ENCODE measurements around the gene LSG1.
"Not testable (repeated sequence)": the region's sequence is repeated elsewhere in the genome, so short reads cannot be mapped to it uniquely, and the experiment has no call there.

The LSG1 gene

DNA sequence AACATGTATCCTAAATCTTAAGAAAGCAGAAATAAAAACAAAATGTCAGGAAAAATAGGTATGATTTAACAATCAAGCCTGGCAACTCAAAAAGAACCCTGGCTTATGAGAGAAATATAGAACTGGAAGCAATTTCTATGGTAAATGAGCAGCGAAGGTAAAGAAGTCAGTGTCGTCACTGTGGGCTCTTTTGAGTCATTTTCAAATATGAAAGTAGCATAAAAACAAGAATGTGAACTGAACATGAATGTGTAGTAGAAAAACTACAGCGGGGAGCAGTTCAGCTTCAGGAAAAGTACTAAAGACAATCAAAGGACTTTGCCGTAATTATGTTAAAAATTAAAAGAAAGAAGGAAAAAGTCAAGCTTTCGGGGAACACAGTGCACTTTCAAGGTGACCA, 17.5 kb downstream of the LSG1 start:
- DNase-seq, result no peak

DNA sequence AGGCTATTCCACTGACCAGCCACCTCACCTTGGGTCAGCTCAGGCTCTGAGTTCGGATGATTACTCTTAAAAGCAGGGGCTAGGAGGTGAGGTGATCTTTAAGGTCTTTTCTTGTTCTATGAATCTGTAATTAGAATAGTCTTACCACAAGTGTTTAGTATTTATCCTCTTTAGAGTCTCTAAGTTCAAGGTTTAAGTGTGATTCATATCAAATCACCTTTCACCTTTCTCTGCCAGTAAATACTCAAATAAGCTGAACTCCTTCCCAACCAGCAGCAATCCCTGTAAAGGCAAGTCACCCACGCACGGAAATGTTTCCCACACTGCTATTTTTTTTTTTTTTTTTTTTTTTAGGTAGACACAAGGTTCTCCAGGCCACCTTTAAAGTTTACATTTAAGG, 24.2 kb downstream of the LSG1 start:
- DNase-seq, result no peak

DNA sequence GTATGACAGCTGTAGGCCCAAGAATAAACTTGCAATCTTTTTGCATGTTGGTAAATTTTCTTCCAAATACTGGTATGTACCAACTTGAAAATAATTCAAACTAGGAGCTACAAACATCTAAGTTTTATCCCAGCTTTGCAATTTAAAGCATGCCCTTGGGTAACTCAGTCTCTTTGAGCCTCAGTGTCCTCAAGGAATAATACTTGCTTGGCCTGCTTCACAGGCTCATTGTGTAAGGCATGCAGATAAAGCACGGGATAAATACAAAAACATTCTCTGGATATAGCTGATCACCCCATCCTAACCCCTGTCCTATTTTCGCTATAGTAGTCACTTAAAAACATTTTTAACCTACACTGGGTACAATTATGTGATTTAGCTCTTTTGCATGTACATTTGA, 29.2 kb downstream of the LSG1 start:
- no peak for DNase-seq

DNA sequence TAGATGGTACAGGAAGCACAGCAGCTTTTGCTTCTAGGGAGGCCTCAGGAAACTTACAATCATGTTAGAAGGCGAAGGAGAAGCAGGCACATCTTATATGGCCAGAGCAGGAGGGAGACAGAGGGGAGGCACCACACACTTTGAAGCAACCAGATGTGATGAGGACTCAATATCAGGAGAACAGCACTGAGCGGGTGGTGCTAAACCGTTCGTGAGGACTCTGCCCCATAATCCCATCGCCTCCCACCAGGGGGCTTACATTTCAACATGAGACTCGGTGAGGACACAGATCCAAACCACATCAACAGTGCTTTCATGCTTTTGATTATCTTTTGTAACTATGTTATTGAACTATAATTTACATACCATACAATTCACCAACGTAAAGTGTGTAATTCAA, 31.2 kb downstream of the LSG1 start:
- DNase-seq, result no peak

DNA sequence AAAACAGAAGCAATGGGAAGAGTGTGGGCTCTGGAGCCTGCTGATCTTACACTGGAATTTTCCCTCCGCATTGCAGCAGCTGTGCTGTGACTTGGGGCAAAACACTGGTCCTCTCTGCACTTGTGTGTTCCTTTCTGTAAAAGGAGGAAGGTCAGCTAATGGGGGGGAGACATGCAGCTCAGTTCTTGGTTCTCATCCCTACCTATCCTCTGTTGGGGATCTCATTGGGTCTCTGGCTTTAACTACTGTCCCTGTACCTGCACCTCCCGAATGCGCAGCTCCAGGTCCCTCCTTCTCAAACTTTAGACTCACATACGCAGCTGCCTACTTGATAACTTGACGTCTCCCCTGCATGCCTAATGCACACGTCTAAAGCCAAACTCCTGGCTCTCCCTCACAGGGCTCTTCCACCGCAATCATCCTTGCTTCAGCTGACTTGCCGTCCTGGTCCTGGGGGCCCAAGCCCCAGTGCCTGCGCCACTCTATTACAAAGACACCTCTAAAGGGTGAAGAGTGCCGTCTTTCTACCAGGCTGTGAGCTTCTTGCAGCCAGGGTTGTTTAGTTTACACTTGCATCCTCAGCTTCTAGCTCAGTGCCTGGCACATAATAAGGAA, 32.9 kb downstream of the LSG1 start:
- DNase-seq, result no peak

DNA sequence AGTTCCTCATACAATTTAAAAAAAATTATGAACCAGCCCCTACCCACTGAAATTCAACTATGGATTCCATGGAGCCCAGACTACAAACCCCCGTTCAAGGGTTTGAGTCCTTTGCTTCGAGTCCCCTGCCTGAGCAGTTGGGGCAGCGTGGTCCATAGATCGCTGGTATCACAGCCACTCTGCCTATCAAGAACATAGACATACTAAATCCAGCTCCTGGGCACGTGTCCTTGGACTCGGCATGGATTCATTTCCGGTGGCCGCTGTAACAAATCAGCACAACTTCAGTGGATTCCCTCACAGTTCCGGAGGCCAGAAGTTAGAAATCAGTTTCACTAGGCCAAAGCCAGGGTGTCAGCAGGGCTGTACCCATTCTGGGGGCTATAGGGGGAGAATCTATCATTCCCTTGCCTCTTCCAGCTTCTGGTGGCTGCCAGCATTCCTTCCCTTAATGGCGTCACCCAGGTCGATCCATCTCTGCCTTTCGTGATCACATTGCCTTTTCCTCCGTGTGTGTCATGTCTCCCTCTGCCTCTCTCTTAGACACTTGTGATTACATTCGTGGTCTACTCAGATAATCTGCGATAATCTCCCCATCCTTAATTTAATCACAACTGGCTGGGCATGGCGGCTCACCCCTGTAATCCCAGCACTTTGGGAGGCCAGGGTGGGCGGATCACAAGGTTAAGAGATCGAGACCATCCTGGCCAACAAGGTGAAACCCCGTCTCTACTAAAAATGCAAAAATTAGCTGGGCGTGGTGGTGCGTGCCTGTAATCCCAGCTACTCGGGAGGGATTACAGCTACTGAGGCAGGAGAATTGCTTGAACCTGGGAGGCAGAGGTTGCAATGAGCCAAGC, 34.2 kb downstream of the LSG1 start:
- DNase-seq, result no peak

DNA sequence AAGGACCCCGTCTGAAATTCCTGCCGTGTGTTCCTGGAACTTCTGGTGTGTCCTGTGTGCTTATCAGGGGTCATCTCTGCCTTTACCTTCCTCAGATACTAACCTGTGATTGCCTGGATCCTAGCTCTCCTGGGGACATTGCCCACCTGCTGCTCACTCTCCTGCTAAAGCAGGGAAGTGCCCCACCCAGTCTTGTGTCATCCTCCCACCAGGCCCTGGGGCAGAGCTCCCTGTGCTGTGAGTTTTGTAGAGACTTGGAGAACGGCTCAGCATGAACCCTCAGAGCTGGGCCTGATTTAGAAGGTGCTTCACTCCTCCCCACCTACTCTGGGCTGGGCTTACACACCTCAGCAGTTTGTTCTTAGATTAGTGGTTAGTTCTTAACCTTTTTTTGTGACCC, 34.9 kb downstream of the LSG1 start:
- DNase-seq, result no peak

DNA sequence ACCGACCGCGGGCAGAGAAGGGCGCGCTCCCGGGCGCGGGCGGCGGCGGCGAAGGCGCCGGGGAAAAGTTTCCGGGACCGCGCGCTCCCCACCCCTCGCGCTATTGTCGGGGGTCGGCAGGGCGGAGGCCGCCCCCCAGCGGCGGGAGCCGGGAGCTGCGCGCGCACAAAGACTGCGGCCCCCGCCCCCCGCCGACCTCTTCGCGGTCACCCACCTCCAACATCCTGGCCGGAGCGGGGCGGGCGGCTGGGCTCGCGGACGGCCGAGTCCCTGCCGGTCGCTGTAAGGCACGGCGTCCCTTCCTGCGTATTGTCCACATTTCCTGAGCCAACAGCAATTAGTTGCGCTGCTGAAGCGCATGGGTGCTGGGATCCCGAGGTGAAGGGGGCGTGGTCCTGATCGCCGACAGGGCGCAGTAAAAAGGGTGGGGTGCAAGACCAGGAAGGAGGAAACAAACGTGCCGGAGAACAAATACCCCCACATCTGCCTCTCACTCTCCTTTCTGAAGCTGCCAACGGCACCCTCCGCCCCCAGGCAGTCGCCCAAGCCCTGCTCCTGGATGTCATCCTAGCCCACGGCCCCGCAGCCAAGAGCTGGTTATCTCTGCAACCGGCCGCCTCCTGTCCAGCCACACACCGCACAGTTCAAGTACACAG, 38.5 kb downstream of the LSG1 start, which contains the start of gene TMEM44:
TMEM44 (minus strand) TSS at position 71 of the 656 bp plus-strand sequence. CDS start 204 bp downstream, outside the sequence.
- DNase-seq, result peak; percentile 84

DNA sequence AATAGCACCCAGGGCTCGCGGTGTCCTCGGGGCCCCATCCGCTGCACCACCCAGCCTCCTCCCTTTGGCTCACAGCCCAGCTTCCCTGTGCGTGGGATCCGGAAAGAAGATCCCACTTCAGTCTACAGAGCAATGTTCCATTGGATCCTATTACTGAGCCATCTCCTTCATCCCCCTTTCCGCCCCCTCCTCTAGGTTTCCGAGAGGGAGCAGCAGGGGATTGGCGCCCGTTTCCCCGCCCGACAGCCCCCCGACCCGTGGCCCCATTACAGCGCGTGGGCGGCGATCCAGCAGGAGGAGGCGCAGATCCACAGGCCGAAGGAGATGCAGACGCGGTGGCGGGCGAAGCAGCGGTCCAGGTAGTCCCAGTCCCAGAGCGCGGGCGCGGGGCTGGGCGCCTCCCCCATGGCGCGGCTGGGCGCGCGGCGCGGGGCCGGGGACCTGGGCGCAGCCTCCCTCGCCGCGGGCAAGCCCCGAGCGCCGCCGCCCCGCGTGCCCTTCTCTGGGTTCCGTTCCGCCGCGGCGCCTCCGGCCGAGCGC, 39.1 kb downstream of the LSG1 start:
- peak; percentile 66 for DNase-seq

DNA sequence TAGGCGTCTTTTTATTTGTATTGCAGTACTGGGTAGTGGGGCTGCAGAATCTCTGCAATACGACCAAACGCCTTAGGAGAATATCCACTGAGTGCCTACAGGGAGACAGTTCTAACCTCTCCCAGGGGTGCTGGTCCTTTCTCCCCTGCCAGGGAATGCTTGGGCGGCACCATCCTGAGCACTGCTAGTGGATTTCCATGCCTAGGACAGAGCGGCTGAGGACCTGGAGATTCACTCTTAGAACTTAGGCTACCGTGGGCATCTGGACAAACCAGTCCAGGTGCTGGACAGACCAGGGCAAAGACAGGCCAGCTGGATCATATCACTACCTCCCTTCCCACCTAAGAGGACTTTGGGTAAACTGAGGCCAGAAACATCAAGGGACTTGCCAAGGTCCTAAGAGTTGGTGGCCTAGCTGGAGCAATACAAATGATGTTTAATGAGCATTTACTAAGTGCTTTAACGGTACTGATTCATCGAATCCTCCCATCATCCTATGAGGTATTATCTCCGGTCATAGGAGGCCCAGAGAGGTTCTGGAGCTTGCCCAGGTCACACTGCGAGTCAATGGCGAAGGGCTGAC, 39.7 kb downstream of the LSG1 start:
- DNase-seq, result no peak

DNA sequence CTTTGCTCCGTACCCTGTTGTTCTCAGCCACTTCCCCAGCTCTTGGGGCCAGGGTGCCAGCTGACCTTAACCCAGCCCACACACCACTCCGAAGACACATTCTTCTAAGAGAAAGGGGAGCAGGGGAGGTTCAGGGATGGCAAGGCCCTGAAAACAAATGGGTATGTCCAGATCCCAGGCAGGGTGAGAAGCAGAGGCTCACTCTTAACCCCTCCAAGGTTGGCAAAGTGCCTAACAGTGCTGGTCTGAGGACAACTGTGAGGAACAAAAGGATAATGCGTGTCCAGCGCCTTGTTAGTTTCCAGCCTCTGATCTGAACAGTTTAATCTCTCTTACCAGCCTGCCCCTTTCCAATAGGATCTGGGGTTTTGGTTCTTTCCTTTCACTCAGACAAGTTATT, 40.3 kb downstream of the LSG1 start:
- DNase-seq, result no peak

DNA sequence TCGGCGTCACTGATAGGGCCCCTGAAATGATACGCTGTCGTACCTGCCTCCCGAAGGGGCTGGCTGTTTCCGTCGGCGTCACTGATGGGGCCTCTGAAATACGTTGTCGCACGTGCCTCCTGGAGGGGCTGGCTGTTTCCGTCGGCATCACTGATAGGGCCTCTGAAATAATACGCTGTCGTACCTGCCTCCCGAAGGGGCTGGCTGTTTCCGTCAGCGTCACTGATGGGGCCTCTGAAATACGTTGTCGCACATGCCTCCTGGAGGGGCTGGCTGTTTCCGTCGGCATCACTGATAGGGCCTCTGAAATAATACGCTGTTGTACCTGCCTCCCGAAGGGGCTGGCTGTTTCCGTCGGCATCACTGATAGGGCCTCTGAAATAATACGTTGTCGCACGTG, 41.3 kb downstream of the LSG1 start:
- DNase-seq, result not testable (repeated sequence)

DNA sequence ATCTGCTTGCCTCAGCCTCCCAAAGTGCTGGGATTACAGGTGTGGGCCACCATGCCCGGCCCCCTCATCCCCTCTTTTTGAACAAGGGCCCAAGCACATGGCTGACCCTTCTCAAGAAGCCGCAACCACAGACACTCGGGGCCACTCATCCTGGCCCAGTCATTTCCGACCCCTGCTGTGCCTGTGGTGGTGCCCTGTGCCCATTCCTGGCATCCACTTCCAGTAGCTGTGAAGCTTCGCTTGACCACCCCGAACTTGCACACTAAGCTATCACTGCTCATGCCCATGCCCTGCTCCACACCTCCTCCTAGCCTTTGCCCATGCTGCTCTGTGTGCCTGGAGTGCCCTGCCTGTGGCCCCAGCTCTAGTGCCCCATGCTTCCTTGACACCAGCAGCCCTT, 47.0 kb downstream of the LSG1 start:
- no peak for DNase-seq

DNA sequence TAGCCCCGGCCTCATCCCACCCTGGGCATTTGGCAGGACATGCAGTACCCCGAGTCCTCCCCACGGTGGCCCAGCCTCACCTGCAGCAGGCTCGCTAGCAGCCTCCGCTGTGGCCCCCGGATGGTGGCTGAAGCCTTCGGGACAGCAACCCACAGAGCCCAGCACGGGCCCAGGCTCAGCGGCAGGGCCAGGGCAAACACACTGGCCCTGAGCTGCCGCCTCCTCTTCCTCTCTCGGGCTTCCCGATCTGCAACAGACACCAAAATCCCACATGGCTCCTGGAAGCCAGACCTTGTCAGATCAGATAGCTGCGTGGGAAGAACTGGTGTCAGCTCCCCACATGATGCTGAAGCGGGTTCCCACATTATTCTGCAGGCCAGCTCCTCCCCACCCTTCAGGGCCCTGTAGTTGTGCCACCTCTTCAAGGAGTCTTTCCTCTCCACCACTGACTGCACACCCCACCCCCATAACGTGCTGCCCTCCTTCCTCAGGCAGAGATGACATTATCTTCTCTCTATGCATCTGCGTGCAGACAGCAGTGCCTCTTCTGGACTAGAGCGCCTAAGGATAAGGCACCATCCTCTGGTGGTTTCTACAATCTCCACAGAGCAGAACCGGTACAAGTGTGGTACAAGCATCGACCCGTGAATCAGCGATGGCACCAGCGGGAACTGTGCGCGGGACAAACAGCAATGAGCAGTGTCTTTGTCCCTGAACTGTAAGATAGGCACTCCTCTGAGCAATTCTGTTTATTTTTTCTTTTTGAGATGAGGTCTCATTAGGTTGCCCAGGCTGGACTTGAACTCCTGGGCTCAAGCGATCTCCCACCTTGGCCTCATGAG, 48.3 kb downstream of the LSG1 start:
- no peak for DNase-seq

DNA sequence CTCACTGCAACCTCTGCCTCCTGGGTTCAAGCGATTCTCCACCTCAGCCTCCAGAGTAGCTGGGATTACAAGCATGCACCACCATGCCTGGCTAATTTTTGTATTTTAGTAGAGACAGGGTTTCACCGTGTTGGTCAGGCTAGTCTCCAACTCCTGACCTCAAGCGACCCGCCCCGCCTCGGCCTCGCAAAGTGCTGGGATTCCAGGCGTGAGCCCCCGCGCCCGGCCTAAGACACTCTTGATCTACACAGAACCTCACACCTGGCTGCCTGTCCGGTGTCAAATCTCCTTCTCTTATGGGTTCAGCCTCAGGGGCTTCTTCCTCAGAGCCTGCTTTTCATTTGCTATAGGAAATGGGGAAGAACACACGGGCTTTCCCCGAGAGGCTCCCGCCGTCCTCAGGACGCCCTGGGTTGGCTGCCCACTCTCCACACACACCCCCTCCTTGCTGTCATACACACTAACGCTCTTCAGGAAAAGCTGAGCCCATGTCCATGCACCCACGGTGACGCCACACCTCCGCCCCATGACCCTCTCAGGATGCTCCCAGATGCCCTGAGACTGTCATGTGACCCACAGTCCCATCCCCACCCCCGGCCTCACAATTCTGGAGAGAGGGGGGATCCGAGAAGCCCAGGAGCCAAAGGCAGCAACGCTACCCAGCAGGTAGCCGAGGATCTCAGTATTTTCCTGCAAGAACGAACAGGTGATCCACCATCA, 49.2 kb downstream of the LSG1 start:
- no peak for DNase-seq

DNA sequence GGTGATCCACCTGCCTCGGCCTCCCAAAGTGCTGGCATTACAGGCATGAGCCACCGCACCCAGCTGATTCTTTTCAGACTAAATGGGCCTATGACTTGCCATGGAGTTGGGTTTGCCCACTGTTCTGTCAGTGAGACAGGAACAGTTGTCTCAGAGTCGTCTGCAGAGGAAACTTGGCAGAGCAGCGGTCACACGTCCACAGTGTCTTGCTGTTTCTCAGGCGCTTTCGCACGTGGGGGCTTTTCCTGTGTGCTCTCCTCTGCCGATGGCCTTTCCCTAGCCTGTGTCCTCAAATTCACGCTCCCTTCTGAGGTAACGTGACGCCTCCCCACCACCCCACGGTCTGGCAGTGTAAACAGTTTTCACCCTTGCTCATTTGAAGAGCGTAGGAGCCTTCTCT, 50.0 kb downstream of the LSG1 start:
- no peak for DNase-seq

DNA sequence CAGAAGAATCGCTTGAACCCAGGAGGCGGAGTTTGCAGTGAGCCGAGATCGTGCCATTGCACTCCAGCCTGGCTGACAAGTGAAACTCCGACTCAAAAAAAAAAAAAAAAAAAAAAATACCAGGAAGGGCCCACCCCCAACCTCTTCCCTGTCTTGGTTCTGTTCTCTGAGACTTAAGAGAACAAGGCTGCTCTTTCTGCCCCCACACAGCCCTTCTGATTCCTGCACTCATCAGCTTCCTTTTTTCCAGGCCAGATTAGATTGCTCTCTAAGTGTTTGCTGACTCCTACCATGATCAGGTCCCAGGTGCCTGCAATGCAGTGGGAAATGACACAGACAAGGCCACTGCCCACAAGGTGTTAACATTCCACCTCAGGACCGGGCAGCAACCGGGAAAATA, 51.8 kb downstream of the LSG1 start:
- no peak for DNase-seq

DNA sequence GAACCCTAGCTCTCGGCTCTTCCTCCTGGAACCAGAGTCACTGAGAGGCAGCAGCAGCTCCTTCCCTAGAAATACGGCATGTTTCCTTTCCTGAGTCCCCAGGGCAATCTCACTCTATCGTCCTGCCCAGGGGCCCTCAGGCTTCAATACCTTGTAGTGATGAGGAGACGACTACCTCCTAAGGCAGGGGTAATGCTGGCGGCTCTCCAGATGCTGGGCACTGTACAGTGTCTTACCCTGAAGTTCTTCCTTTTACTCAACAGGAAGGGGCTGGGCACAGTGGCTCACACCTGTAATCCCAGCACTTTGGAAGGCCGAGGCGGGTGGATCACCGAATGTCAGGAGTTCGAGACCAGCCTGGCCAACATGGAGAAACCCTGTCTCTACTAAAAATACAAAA, 52.2 kb downstream of the LSG1 start:
- no peak for DNase-seq

DNA sequence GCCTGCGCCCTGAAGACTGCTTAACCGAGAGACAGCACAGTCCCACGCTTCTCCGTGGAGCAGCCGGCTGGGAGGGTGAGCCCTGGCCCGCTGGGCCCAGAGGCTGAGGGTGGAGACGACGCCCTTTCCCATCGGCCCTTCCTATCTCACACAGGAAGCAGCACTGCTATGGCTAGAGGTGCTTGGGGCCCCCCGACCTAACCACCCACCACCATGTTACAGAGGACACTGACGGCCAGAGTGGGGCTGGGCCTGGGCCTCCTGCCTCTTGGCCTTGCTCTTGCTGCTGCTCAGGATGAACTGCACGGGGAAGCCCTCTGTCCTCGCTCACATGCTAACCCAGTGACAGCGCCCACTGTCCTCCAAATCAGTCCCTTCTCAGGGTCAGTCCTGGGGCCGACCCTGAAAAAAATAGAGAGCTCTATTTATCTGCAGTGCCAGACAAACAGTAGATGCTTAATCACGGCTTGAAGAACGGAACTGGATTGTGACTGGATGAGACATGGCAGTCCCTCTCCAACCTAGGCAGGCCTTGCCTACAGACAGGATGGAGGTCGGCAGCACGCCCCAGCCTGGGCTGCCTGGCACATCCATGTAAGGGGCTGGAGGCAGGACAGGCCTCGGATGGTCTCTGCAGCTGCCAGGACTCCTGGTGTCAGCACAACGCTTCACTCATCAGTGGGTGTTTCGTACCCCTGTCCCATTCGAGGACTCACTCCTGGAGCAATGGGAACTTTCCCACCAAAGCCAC, 53.0 kb downstream of the LSG1 start:
- no peak for DNase-seq

DNA sequence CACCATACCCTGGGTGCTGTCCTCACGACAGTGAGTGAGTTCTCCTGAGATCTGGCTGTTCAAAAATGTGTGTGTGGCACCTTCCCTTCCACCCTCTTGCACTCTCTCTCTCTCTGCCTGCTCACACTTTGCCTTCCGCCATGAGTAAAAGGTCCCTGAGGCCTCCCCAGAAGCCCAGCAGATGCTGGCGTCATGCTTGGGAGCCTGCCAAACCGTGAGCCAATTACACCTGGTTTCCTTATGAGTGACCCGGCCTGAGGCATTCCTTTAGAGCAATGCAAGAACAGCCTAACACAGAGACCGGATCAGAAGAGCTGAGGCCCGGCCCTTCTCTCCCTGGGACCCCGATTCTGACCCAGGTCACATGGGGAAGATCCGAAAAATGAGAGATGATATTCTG, 54.2 kb downstream of the LSG1 start:
- DNase-seq, result no peak

DNA sequence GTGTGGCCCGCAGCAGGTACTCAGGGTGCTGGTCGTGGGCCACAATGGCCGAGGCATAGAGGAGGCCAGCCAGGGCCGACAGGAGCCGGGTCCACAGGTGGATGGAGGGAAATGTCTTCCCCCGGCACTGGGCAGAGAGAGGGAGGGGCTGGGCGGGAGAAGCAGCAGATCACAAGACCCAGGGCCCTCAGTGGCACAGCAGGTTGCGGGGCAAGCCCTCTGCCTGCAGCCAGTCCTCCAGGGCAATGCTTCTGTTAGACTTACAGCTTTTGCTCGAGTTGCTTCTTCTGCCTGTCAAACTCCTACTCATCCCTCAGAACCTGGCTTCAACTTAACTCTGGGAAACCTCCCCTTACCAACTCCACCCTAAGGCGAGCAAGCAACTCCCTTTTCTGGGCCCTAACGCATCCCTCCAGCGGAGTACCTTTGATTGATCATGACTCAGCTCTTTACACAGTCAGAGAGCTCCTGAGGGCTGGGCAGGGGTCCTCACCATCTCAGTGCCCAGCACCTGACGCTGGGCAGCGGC, 54.8 kb downstream of the LSG1 start:
- no peak for DNase-seq

Data from 8988T (cell line).